ENCODE data around the gene SORL1. TPM values are rescaled to one million over a fixed set of nuclear protein-coding genes. Genes with fewer than 3 reads are reported as not detected.

Gene SORL1
- total RNA-seq, 4 donors from 2014 or later: 7.1 to 12.6 (median 10.6) TPM

GRCh38 chr11:121508449-121508848 is 56.3 kb downstream of the SORL1 start:
- H3K36me3 ChIP-seq: peaks cover 0 to 7% of the 10 kb centered on the region in 2 donors
- no peak for TF ChIP-seq EP300 (IDR thresholded peaks at IDR 0.05)
- no peak for TF ChIP-seq CTCF (IDR thresholded peaks at IDR 0.05)
- TF ChIP-seq POLR2A (IDR thresholded peaks at IDR 0.05): no peak
- no peak for TF ChIP-seq POLR2AphosphoS5 (IDR thresholded peaks at IDR 0.05)
- no peak overlapping the region for H3K4me3 ChIP-seq
- H3K27ac ChIP-seq: no peak overlapping the region
- H3K9me3 ChIP-seq: peaks cover 0 to 10% (median 0%) of the 10 kb centered on the region in 3 donors
- no peaks in the 10 kb centered on the region for H3K4me1 ChIP-seq
- no peaks in the 10 kb centered on the region for H3K27me3 ChIP-seq
- no peak for ATAC-seq

- Histone ChIP-seq H3K36me3 (peaks cover 0 to 16% of the 10 kb centered on the region in 2 donors), H3K4me3 (no peak overlapping the region), H3K4me1 (no peaks in the 10 kb centered on the region), H3K27ac (no peak overlapping the region), H3K9me3 (peaks cover 0 to 10% (median 0%) of the 10 kb centered on the region in 3 donors), H3K27me3 (no peaks in the 10 kb centered on the region)
- ATAC-seq: no peak
- 100% methylated on average over 1 to 2 of the region's 2 CpGs for WGBS, 2 donors (ENCODE audit: low coverage in 1 of 2)
- TF ChIP-seq CTCF (IDR thresholded peaks at IDR 0.05) (no peak), POLR2AphosphoS5 (IDR thresholded peaks at IDR 0.05) (no peak), EP300 (IDR thresholded peaks at IDR 0.05) (no peak), POLR2A (IDR thresholded peaks at IDR 0.05) (no peak)
Measured at GRCh38 chr11:121510438-121510837, 58.3 kb downstream of the SORL1 start.

GRCh38 chr11:121512468-121513465 is 60.7 kb downstream of the SORL1 start:
- Histone ChIP-seq H3K27ac (no peak overlapping the region), H3K27me3 (no peaks in the 10 kb centered on the region), H3K36me3 (peaks cover 0 to 16% of the 10 kb centered on the region in 2 donors), H3K4me1 (no peaks in the 10 kb centered on the region), H3K4me3 (no peak overlapping the region), H3K9me3 (no peaks in the 10 kb centered on the region)
- TF ChIP-seq POLR2AphosphoS5 (IDR thresholded peaks at IDR 0.05) (no peak), EP300 (IDR thresholded peaks at IDR 0.05) (no peak), CTCF (IDR thresholded peaks at IDR 0.05) (no peak), POLR2A (IDR thresholded peaks at IDR 0.05) (no peak)
- WGBS, 2 donors (ENCODE audit: low coverage in 1 of 2): 80 to 88% methylated on average over 2 to 6 of the region's 9 CpGs
- ATAC-seq: no peak

DNA sequence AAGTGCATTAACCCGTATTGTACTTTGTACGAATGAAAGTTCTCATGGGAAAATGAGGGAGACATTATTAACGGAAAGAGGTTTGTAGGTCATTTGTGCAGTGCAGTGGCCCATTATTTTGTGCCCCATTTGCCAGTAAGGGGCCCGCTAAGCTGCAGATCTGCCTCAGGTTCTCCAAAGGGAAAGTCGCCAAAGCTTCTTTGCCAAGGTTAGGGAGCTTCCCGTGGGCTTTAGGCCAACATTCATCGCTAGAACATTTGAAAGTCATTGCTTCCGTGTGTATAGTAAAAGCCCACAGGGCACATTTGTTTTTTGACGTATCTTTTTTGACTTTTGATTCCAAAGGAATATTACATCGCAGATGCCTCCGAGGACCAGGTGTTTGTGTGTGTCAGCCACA is 61.7 kb downstream of the SORL1 start:
- ATAC-seq: no peak
- H3K27me3 ChIP-seq: no peaks in the 10 kb centered on the region
- no peak overlapping the region for H3K27ac ChIP-seq
- no peaks in the 10 kb centered on the region for H3K4me1 ChIP-seq
- TF ChIP-seq POLR2A (IDR thresholded peaks at IDR 0.05) (no peak), EP300 (IDR thresholded peaks at IDR 0.05) (no peak), POLR2AphosphoS5 (IDR thresholded peaks at IDR 0.05) (no peak), CTCF (IDR thresholded peaks at IDR 0.05) (no peak)
- H3K4me3 ChIP-seq: no peak overlapping the region
- 88 to 89% methylated on average over 3 to 6 of the region's 11 CpGs for WGBS, 2 donors (ENCODE audit: low coverage in 1 of 2)
- peaks cover 0 to 16% of the 10 kb centered on the region in 2 donors for H3K36me3 ChIP-seq
- H3K9me3 ChIP-seq: no peaks in the 10 kb centered on the region

Measured in gastroesophageal sphincter (tissue), 4 donors.